Ascending aorta (tissue), 2 donors: Measurements from ENCODE around the gene KIAA0319L. TPM values are rescaled to one million over a fixed set of nuclear protein-coding genes. Genes with fewer than 3 reads are reported as not detected.

Experiments
- DNase-seq, 2 donors: peaks; one replicate each; pipeline ENCODE4 v3.0.0-alpha.2; 2019; ENCODE audit warnings: low spot score in 2 of 2
- H3K27ac ChIP-seq, 2 donors: fragments of 200-600 bp; sonication (generic); one replicate each; pipeline ENCODE4 v1.5.1; 2016 to 2017; ENCODE audit warnings: mild to moderate bottlenecking in 1 of 2
- H3K27me3 ChIP-seq: fragments of 200-600 bp; sonication (generic); one replicate; pipeline ENCODE4 v1.5.1; 2017
- H3K36me3 ChIP-seq, 2 donors: fragments of 200-600 bp; sonication (generic); one replicate each; pipeline ENCODE4 v1.5.1; 2016
- H3K4me1 ChIP-seq, 2 donors: fragments of 200-600 bp; sonication (generic); one replicate each; pipeline ENCODE4 v1.5.1; 2016 to 2017; ENCODE audit warnings: mild to moderate bottlenecking in 1 of 2
- H3K4me3 ChIP-seq, 2 donors: fragments of 200-600 bp; sonication (generic); one replicate each; pipeline ENCODE4 v1.5.1; 2016 to 2017; ENCODE audit warnings: mild to moderate bottlenecking in 1 of 2
- H3K9me3 ChIP-seq, 2 donors: fragments of 200-600 bp; sonication (generic); one replicate each; pipeline ENCODE4 v1.5.1; 2016
- intact Hi-C: fragments of 100-400 bp; cut with DNase I; formaldehyde crosslinking; loops from one replicate; pipeline ENCODE4 v1.15.1; 2023
- total RNA-seq: library from RNA; depleted of rRNA; stranded (reverse); fragments of >200 nt; gene quantifications from one replicate; pipeline ENCODE4 v1.1.0, GENCODE V29; 2016
- TF ChIP-seq, protein P1 (sequence below), 3 experiments: fragments of 200-600 bp in 2 of 3; fragments of 450-650 bp in 1 of 3; sonication (generic) in 2 of 3; IDR thresholded peaks; one replicate each; pipeline ENCODE4 v1.5.1; 2016 to 2019; ENCODE audit warnings: antibody characterized with exemption in 3 of 3, mild to moderate bottlenecking in 1 of 3, moderate library complexity in 1 of 3

The KIAA0319L gene
- total RNA-seq, 1 donor from 2014 or later = 44.9 TPM

DNA sequence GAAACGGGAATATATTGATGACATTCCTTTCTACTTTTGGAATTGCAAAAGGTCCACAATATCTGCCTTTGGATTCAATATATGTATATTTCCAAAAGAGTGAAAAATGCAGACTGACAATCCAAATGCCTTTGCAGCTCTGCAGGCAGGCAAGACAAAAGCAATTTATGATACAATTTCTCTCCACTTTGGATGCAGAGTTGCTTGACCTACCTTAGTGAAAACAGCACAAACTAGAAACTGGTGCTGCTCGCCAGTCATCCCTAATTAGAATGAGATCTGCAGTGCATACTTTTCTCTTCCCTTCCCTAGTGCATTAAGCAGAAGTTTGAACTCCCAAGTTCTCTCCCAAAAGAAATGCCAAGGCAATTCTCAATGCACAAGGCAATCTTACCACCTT is 56.8 kb downstream of the KIAA0319L start:
- Histone ChIP-seq H3K9me3 (no peaks in the 10 kb centered on the region), H3K4me1 (no peaks in the 10 kb centered on the region), H3K27me3 (no peaks in the 10 kb centered on the region), H3K36me3 (no peaks in the 10 kb centered on the region), H3K4me3 (no peak overlapping the region), H3K27ac (no peak overlapping the region)
- intact Hi-C loops = no loop called here
- no peak for DNase-seq
- TF ChIP-seq, protein P1, sequence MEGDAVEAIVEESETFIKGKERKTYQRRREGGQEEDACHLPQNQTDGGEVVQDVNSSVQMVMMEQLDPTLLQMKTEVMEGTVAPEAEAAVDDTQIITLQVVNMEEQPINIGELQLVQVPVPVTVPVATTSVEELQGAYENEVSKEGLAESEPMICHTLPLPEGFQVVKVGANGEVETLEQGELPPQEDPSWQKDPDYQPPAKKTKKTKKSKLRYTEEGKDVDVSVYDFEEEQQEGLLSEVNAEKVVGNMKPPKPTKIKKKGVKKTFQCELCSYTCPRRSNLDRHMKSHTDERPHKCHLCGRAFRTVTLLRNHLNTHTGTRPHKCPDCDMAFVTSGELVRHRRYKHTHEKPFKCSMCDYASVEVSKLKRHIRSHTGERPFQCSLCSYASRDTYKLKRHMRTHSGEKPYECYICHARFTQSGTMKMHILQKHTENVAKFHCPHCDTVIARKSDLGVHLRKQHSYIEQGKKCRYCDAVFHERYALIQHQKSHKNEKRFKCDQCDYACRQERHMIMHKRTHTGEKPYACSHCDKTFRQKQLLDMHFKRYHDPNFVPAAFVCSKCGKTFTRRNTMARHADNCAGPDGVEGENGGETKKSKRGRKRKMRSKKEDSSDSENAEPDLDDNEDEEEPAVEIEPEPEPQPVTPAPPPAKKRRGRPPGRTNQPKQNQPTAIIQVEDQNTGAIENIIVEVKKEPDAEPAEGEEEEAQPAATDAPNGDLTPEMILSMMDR (IDR thresholded peaks at IDR 0.05) = no peak

DNA sequence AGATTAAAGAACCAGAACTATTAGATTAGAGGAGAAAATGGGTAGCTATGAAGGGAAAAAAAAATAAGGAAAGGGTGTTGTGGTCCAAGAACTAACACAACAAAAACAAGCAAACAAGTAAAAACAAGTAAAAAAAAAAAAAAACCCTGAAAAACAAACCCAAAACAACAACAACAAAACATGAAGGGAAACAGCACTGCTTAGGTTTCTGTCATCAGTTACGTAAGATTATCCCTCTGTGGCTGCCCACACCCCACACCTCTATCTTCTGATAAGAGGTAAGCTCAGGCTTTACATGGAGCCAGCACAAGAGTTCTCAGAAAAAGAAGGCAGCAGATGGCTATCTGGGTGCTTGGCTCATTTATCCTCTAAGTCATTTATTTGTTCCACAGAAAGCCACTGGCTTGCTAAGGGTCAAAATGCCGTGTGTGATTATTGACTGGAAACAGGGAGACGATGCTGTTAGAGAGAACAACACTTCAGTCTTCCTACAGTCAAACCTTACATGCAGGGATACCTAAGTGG is 57.5 kb downstream of the KIAA0319L start:
- H3K9me3 ChIP-seq = no peaks in the 10 kb centered on the region
- no peak overlapping the region for H3K4me3 ChIP-seq
- H3K27me3 ChIP-seq = no peaks in the 10 kb centered on the region
- no peaks in the 10 kb centered on the region for H3K36me3 ChIP-seq
- H3K27ac ChIP-seq = no peak overlapping the region
- DNase-seq = no peak
- no peaks in the 10 kb centered on the region for H3K4me1 ChIP-seq
- TF ChIP-seq, protein P1 (IDR thresholded peaks at IDR 0.05) = no peak
- intact Hi-C loops = no loop called here

DNA sequence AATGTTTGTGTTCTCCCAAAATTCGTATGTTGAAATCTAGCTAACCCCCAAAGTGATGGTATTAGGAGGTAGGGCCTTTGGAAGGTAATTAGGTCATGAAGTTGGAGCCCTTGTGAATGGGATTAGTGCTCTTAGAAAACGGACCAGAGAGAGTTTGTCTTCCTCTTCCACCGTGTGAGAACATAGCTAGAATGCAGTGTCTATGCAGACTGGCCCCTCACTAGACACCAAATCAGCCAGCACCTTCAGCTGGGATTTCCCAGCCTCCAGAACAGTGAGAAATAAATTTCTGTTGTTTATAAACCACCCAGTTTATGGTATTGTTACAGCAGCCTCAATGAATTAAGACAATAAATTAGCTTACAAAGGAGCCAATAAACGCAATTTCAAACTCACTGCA is 58.0 kb downstream of the KIAA0319L start:
- no peak for DNase-seq
- intact Hi-C loops = no loop called here
- H3K27ac ChIP-seq = no peak overlapping the region
- H3K4me1 ChIP-seq = no peaks in the 10 kb centered on the region
- no peak overlapping the region for H3K4me3 ChIP-seq
- no peaks in the 10 kb centered on the region for H3K9me3 ChIP-seq
- no peaks in the 10 kb centered on the region for H3K27me3 ChIP-seq
- TF ChIP-seq, protein P1 (IDR thresholded peaks at IDR 0.05) = no peak
- H3K36me3 ChIP-seq = no peaks in the 10 kb centered on the region

DNA sequence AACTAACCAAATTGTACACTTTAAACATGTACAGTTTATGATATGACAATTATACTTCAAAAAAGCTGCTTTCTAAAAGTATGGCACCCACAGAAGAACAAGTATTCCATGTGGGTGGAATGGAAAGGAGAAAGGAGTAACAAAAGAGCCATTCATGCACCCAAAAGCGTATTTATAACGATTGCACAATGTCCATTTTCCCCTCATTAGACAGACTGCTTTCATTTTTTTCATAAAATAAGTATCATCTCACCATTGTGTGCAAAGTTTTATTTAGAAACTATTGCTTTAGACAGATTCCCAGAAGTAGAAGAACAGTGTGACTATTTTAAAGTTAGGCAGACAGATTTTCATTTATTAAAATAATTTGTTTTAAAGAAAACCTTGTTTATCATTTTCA is 59.6 kb downstream of the KIAA0319L start:
- no peak for DNase-seq
- H3K36me3 ChIP-seq = peaks cover 0 to 6% of the 10 kb centered on the region in 2 donors
- intact Hi-C loops = no loop called here
- TF ChIP-seq, protein P1 (IDR thresholded peaks at IDR 0.05) = no peak
- H3K27me3 ChIP-seq = no peaks in the 10 kb centered on the region
- no peak overlapping the region for H3K4me3 ChIP-seq
- no peak overlapping the region for H3K27ac ChIP-seq
- no peaks in the 10 kb centered on the region for H3K9me3 ChIP-seq
- no peaks in the 10 kb centered on the region for H3K4me1 ChIP-seq

DNA sequence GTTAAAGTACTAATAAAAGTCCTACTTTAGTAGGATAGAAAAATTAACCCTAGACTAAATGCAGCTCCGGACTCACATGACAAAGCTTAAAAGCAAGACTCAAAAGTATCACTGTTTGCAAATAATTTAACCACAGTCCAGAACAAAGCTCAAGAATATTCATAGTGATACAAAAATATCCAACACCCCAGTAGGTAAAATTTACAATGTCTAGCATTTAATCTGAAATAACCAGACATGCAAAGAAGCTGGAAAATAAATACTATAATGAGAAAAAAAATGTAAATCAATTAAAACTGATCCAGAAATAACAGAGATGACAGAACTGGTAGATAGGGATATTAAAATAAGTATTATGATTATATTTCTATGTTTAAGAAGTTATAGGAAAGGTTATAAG is 67.0 kb downstream of the KIAA0319L start:
- no peak overlapping the region for H3K4me3 ChIP-seq
- peaks cover 0 to 6% of the 10 kb centered on the region in 2 donors for H3K36me3 ChIP-seq
- H3K27ac ChIP-seq = no peak overlapping the region
- intact Hi-C loops = no loop called here
- no peak for DNase-seq
- TF ChIP-seq, protein P1 (IDR thresholded peaks at IDR 0.05) = no peak
- no peaks in the 10 kb centered on the region for H3K9me3 ChIP-seq
- no peaks in the 10 kb centered on the region for H3K27me3 ChIP-seq
- H3K4me1 ChIP-seq = no peaks in the 10 kb centered on the region

DNA sequence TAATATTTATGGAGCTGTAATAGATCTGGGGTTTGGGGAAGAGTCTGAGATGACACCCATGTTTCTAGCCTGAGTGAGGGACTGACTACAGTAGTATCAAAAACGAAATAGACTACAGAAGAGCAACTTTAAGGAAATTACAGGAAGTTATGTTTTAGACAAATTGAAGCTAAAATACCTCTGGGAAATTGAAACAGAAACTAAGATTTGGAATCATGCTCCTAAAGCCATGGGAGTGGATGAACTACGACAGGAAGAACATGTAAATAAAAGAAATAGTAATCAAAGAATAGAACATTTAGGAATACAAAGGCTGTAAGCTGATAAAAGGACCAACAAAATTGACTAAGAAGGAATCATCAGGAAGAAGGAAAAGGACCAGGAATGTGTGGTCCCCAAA is 68.9 kb downstream of the KIAA0319L start:
- Histone ChIP-seq H3K9me3 (no peaks in the 10 kb centered on the region), H3K27me3 (no peaks in the 10 kb centered on the region), H3K27ac (no peak overlapping the region), H3K36me3 (peaks cover 0 to 4% of the 10 kb centered on the region in 2 donors), H3K4me3 (no peak overlapping the region), H3K4me1 (no peaks in the 10 kb centered on the region)
- DNase-seq = no peak
- intact Hi-C loops = no loop called here
- TF ChIP-seq, protein P1 (IDR thresholded peaks at IDR 0.05) = no peak
